CD4-positive, alpha-beta T cell (primary cell): ENCODE data around the gene CDH13. TPM values are rescaled to one million over a fixed set of nuclear protein-coding genes. Genes with fewer than 3 reads are reported as not detected.
A peak's percentile ranks its signal among the peaks of the same experiment; 100 is the strongest.

Experiments
- ATAC-seq: fragments of 200-7000 bp; cut with Tn5 transposase; one replicate; pipeline ENCODE4 v1.10.0; 2022; ENCODE audit warnings: mild to moderate bottlenecking; ENCODE audit not compliant: poor library complexity
- CTCF ChIA-PET: fragments of 350-600 bp; sonication (Branson Sonifier 250); formaldehyde crosslinking; loops from one replicate; lab custom pipeline; 2021; ENCODE audit warnings: antibody characterized with exemption, inconsistent platforms; lab: Charles Lee
- POLR2A ChIA-PET: fragments of 350-600 bp; sonication (Branson Sonifier 250); formaldehyde crosslinking; loops from one replicate; lab custom pipeline; 2021; ENCODE audit warnings: antibody characterized with exemption, inconsistent platforms; lab: Charles Lee
- DNase-seq, 14 experiments: peaks; one replicate each; pipeline ENCODE4 v3.0.0-alpha.2; 2013 to 2020; ENCODE audit warnings: mixed read lengths in 2 of 14
- H3K27ac ChIP-seq, 2 donors: one replicate each; pipeline versions ENCODE4 v1.5.1 to v1.7.0; 2013; ENCODE audit warnings: low read length in 2 of 2, low read depth in 1 of 2, mild to moderate bottlenecking in 1 of 2
- H3K27me3 ChIP-seq, 2 experiments: 1 replicate in 1 of 2; 2 replicates in 1 of 2; pipeline versions ENCODE4 v1.6.1 to v1.7.0; 2013; ENCODE audit warnings: low read length in 2 of 2, control low read depth in 1 of 2, mild to moderate bottlenecking in 1 of 2, moderate library complexity in 1 of 2; ENCODE audit not compliant: insufficient read depth in 2 of 2, control insufficient read depth in 1 of 2
- H3K36me3 ChIP-seq: one replicate; pipeline ENCODE4 v1.6.1; 2013; ENCODE audit warnings: low read length, control low read depth; ENCODE audit not compliant: insufficient read depth
- H3K4me1 ChIP-seq: one replicate; pipeline ENCODE4 v1.6.1; 2013; ENCODE audit warnings: low read length, control low read depth; ENCODE audit not compliant: insufficient read depth
- H3K4me3 ChIP-seq: one replicate; pipeline ENCODE4 v1.5.1; 2013; ENCODE audit warnings: mild to moderate bottlenecking, low read length, moderate library complexity
- H3K9me3 ChIP-seq, 2 experiments: 1 replicate in 1 of 2; 2 replicates in 1 of 2; pipeline versions ENCODE4 v1.6.1 to v1.7.0; 2013; ENCODE audit warnings: low read length in 2 of 2, mild to moderate bottlenecking in 2 of 2, control low read depth in 1 of 2, moderate library complexity in 1 of 2; ENCODE audit not compliant: control insufficient read depth in 1 of 2, insufficient read depth in 1 of 2
- H3K27ac Mint-ChIP-seq: one replicate; pipeline ENCODE4 v1.8.0; 2020; ENCODE audit warnings: mixed read lengths
- H3K27me3 Mint-ChIP-seq: one replicate; pipeline ENCODE4 v1.8.0; 2021; ENCODE audit warnings: mixed read lengths
- H3K36me3 Mint-ChIP-seq: one replicate; pipeline ENCODE4 v1.8.0; 2021; ENCODE audit warnings: low read depth, mixed read lengths
- H3K4me1 Mint-ChIP-seq: one replicate; pipeline ENCODE4 v1.8.0; 2021; ENCODE audit warnings: low read depth, mixed read lengths
- H3K4me3 Mint-ChIP-seq: one replicate; pipeline ENCODE4 v1.8.0; 2020; ENCODE audit warnings: mild to moderate bottlenecking, mixed read lengths
- H3K9me3 Mint-ChIP-seq: one replicate; pipeline ENCODE4 v1.8.0; 2020; ENCODE audit warnings: mixed read lengths
- CTCF ChIP-seq: fragments of 200-600 bp; IDR thresholded peaks from one replicate; pipeline ENCODE4 v1.8.0; 2022; ENCODE audit warnings: antibody characterized with exemption, mild to moderate bottlenecking
- intact Hi-C, 2 experiments: fragments of 100-400 bp; cut with DNase I in 1 of 2; cut with micrococcal nuclease in 1 of 2; formaldehyde crosslinking; loops; one replicate each; pipeline versions ENCODE4 v1.15.1 to v1.9.0; 2023 to 2025; cut with DNase I, micrococcal nuclease
- total RNA-seq, 174 experiments: library from RNA in 2 of 174; stranded (reverse) in 2 of 174; gene quantifications; one replicate each; pipeline ENCODE4 v1.2.3 and lab custom pipeline; 2021 to 2026

CDH13 gene
- total RNA-seq, 2 experiments from 2014 or later = not detected

- no peaks in the 10 kb centered on the region for H3K36me3 Mint-ChIP-seq
- H3K27me3 Mint-ChIP-seq = peaks cover 9% of the 10 kb centered on the region
- H3K4me3 ChIP-seq = no peak overlapping the region
- no peaks in the 10 kb centered on the region for H3K27me3 ChIP-seq
- ChIA-PET POLR2A (no interaction called here), CTCF (interaction anchor here (0.6 to 1.0 kb wide), 3 partner anchors 9 to 275 kb away, joined by 3 to 4 read pairs (median 3); no protein-coding TSS in a partner anchor)
- H3K4me1 ChIP-seq = peaks cover 6% of the 10 kb centered on the region
- intact Hi-C loops = loop anchor here (1.0 to 5.0 kb wide), 3 partner anchors 238 to 361 kb away; partner anchors contain the start of gene TAF1C (in 1 of the 2)
- H3K27ac Mint-ChIP-seq = no peak overlapping the region
- no peak overlapping the region for H3K27ac ChIP-seq
- no peaks in the 10 kb centered on the region for H3K36me3 ChIP-seq
- no peak overlapping the region for H3K4me3 Mint-ChIP-seq
- H3K4me1 Mint-ChIP-seq = peaks cover 7% of the 10 kb centered on the region
- no peaks in the 10 kb centered on the region for H3K9me3 Mint-ChIP-seq
- no peaks in the 10 kb centered on the region for H3K9me3 ChIP-seq
- ATAC-seq (peak; percentile 98), DNase-seq (peak; percentile 63 to 85 (median 77))
- peak; percentile 84 for TF ChIP-seq CTCF
These were observed 1199.6 kb downstream of the CDH13 start for GRCh38 chr16:83826146-83826913.

- no peak overlapping the region for H3K27ac Mint-ChIP-seq
- no peaks in the 10 kb centered on the region for H3K27me3 ChIP-seq
These were observed 1203.5 kb downstream of the CDH13 start for GRCh38 chr16:83830091-83830768.

More at GRCh38 chr16:83830091-83830768, 1203.5 kb downstream of the CDH13 start:
- no peak for TF ChIP-seq CTCF
- no peaks in the 10 kb centered on the region for H3K36me3 ChIP-seq
- H3K9me3 ChIP-seq = no peaks in the 10 kb centered on the region
- intact Hi-C loops = no loop called here
- H3K4me3 Mint-ChIP-seq = no peak overlapping the region
- no peak for ATAC-seq
- ChIA-PET POLR2A (no interaction called here), CTCF (no interaction called here)
- no peak overlapping the region for H3K4me3 ChIP-seq
- no peaks in the 10 kb centered on the region for H3K36me3 Mint-ChIP-seq
- no peak overlapping the region for H3K27ac ChIP-seq
- H3K4me1 ChIP-seq = peaks cover 6% of the 10 kb centered on the region
- no peaks in the 10 kb centered on the region for H3K27me3 Mint-ChIP-seq
- DNase-seq = no peak
- peaks cover 10% of the 10 kb centered on the region for H3K4me1 Mint-ChIP-seq
- no peaks in the 10 kb centered on the region for H3K9me3 Mint-ChIP-seq
